SKM-1 (cell line): Measurements from ENCODE around the gene ZNF677.
A peak's percentile ranks its signal among the peaks of the same experiment; 100 is the strongest.
"Not testable (repeated sequence)": the region's sequence is repeated elsewhere in the genome, so short reads cannot be mapped to it uniquely, and the experiment has no call there.

Experiments
- DNase-seq: peaks from one replicate; lab custom pipeline; 2025; ENCODE audit not compliant: unreplicated experiment; lab: John Stamatoyannopoulos, UW

Gene ZNF677

DNA sequence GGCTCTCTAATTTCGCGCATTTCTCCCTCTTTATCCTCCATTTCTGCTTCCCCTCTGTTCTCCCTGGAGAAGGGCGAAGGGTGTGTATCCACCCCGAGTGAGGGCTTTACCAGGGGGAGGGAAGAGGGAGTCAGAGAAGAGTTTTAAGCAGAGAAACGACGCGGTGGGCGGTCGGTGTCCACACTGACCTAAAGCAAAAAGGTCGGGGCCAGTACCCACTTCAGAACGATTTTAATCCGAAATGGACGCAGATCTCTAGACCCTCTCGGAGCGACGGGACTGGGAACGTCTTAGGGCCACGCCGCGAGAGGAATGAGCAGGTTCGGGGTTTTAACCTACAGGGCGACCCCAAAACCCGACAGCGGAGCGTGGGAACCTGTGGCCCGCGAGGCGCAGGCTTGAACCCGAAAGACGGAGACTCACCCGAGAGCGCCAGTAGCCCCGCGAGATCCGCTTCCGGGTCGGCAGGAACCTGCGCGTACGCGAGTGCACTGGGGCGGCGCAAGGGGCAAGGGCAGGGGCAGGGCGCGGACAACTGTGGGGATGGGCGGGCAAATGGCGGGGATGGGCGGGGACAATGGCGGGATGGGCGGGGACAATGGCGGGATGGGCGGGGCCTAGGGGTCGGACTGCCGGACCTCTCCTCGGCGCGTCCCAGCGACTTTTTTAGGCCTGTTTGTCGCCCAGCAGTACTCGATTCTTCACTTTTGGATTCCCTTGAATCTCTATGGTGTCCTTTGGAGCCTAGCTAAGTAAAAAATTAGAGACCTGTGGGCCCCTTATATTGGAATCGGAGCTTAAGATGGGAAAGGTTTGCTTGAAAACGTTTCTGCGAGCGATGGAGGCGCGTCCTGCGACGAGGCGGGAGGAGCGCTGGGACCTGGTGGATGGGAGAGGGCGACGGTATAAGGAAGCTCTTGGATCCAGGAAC lies at the start of gene ZNF677:
ZNF677 (minus strand) TSS at position 463 of the 931 bp plus-strand sequence. CDS start 3,323 bp downstream, outside the sequence.
- DNase-seq: peak; percentile 0

DNA sequence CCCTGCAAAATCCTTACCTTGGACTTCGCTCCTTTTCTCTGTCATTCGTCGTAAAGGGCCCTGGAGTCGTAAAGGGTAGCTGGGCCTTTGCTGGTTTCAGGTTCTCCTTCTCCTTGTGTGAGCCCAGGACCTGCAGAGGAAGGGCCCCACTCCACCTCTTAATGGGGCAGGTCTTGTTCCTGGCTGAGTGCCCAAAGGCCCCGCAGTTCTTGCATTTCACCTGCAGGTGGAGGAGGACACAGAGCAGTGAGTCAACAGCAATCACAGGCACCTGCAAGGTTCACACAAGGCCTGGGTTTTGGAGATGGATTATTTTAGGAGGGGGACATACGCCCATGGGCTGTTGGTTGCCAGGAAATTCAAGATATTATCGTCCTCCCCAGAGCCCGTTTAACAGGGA lies 46.7 kb upstream of the ZNF677 start:
- DNase-seq: not testable (repeated sequence)

DNA sequence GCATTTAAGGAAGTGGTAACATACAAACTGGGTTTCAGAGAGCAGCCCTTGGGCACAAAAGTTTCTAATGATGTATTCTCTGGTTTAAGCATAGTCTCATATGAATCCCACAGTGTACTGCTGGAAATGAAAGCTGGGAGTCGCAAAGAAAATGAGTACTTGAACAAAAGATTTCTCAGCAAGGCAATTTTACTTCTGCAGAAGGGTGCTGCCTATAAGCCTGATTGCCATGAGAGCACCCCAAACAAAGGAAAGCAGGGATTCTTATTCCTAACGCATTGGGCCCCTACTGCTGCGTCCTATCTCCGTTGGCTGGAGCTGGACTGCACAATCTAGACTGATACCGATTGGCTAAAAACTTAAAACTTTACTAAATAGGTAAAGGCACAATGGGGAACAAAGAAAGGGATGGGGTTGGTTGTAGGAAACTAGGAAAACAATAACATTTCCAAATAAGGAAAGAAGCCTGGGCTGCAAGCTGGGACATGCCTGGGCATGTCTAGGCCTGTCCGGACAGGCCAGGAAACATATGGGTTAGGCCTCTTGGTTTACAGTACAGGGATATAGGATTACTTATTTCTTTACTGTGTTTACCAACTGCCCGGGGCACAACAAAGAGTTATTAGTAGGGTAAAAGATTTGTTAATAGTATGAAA lies 40.2 kb upstream of the ZNF677 start:
- DNase-seq: no peak

DNA sequence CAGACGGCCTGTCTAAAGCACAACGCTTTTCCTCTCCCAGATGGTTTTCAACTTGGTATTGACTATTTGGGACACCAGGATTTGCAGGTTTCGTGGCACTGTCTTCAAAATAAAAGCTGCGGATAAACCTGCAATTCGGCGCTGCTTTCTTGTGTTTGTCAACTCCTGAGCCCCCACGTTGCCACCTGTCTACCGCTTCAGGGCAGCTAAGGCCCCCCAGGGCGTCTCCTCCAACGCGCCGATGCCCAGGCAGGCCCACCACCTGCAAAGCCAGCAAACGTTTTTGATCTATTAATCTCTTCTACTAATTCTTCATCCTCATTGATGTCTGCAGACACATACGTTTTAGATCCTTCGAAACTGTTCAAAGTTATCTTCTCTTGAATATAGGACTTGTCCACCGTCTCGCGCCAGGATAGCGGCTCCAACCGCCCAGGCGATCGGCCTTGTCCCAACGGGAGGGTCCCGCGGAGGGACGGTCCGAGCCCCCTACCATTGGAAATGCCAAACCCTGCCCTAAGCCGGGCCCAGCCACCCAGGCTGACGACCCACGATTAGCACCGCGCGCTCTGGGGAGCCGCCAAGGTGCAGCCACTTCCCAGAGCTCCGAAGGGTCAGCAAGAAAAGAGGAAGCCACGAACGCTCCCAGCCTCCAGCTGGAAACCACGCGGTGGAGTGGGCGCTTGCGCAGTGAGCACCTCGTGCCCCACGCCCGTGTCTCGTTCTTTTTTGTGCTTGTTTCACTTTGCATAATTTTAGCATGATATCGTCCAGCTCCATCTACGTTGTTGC lies 36.3 kb upstream of the ZNF677 start:
- no peak for DNase-seq

DNA sequence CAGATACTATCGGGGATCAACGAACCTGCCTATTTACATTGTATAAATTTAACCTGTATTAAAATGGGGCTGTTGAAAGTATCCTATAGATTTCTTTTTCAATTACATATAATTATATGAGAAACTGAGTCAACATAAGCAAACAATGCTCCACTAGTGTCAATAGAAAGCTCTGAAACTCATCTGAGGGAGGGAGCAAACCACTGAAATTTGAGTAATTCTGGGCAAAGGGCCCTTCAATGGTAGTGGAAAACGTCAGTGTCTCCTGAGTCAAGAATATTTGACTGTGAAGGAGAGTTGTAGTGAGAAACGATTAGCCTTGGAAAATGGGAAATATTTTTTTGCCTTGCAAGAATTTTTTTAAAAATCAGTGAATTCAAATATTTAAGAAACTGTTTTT lies 30.4 kb upstream of the ZNF677 start:
- no peak for DNase-seq

DNA sequence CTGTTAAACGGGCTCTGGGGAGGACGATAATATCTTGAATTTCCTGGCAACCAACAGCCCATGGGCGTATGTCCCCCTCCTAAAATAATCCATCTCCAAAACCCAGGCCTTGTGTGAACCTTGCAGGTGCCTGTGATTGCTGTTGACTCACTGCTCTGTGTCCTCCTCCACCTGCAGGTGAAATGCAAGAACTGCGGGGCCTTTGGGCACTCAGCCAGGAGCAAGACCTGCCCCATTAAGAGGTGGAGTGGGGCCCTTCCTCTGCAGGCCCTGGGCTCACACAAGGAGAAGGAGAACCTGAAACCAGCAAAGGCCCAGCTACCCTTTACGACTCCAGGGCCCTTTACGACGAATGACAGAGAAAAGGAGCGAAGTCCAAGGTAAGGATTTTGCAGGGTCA lies 27.3 kb upstream of the ZNF677 start:
- DNase-seq: not testable (repeated sequence)

DNA sequence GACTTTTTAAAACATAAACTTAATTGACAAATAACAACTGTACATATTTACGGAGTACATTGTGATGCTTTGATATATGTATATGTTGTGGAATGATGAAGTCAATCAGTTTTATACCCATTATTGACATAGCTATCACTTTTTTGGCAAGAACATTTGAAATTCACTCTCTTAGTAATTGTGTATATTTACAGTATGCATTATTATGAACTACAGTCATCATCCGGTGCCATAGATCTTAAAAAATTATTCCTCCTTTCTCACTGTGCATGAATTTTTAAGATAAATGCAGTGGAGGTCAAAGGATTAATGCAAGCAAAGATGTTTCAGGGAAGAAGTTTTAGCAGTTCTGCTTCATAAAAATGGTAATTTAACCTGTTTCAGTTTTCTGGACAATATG lies 20.8 kb upstream of the ZNF677 start:
- no peak for DNase-seq

DNA sequence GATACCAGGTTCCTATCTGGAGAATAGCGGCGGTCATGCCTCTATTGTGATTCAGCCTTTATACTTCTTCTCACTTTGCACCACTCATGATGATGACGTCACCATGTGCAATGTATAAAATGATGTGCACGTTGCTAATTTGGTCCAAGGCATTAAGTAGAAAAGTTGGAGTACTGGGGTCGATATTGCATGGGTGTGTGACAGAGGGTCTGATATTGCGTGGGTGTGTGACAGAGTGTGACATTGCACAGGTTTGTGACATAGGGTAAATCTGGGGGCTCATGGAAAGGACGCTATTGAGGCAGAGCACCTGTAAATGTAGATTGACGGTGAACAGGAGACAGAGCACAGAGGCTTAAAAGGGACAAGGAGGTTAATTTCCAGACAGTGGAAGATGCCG lies 17.4 kb upstream of the ZNF677 start:
- DNase-seq: no peak

DNA sequence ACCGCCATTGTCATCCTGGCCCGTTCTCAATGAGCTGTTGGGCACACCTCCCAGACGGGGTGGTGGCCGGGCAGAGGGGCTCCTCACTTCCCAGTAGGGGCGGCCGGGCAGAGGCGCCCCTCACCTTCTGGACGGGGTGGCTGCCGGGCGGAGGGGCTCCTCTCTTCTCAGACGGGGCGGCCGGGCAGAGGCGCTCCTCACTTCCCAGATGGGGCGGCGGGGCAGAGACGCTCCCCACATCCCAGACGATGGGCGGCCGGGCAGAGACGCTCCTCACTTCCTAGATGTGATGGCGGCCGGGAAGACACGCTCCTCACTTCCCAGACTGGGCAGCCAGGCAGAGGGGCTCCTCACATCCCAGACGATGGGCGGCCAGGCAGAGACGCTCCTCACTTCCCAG lies 15.2 kb upstream of the ZNF677 start:
- not testable (repeated sequence) for DNase-seq

DNA sequence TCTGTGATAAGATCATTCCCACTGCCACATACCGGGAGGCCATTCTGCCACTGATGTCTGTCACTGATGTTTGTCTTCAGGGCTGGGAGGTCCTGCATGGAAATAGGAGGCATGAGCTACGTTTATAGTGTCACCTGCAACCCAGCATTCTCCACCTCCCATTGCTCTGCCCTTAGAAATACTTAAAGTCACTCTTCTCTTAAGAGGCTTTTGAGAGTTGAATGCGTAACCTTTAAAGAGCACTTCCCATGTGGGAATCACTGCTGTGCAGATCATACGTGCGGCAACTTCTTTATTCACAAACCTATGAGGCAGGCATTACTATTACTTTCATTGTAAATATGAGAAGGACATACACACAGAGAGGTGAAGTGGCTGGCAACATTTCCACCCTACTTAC lies 12.9 kb upstream of the ZNF677 start, which contains the start of gene VN1R4:
VN1R4 (minus strand) TSS at position 101 of the 400 bp plus-strand sequence; CDS start at position 43, 58 bp downstream.
- DNase-seq: not testable (repeated sequence)

DNA sequence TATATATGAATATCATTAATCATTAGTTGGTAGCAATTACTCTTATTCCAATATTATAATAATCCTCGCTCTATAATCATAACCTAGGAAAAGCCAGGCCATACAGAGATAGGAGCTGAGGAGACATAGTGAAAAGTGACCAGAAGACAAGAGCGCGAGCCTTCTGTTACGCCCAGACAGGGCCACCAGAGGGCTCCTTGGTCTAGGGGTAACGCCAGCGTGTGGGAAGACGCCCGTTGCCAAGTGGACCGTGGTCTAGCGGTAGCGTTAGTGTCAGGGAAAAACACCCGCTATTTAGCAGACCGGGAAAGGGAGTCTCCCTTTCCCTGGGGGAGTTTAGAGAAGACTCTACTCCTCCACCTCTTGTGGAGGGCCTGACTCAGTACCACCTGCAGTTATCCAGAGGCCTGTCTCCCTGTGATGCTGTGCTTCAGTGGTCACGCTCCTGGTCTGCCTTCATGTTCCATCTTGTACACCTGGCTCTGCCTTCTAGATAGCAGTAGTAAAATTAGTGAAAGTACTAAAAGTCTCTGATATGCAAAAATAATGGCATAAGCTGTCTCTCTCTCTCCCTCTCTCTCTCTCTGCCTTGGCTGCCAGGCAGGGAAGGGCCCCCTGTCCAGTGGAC lies 3.2 kb upstream of the ZNF677 start, which contains the start of gene VN1R2:
VN1R2 (plus strand) TSS at position 578 of the 628 bp plus-strand sequence. CDS start 84 bp downstream, outside the sequence.
- DNase-seq: not testable (repeated sequence)

DNA sequence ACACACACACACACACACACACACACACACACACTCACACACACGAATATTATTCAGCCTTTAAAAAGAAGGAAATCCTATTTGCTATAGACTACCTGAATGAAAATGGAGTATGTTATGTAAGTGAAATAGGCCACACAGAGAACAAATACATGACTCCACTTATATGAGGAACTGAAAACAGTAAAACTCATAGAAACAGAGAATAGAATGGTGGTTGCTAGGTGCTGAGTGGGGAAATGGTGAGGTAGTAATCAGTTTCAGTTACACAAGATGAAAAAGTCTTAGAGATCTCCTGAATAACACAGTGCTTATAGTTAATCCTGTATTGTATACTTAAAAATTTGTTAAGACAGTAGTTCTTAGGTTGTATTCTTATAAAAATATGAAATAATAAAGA lies 8.2 kb downstream of the ZNF677 start:
- DNase-seq: no peak

DNA sequence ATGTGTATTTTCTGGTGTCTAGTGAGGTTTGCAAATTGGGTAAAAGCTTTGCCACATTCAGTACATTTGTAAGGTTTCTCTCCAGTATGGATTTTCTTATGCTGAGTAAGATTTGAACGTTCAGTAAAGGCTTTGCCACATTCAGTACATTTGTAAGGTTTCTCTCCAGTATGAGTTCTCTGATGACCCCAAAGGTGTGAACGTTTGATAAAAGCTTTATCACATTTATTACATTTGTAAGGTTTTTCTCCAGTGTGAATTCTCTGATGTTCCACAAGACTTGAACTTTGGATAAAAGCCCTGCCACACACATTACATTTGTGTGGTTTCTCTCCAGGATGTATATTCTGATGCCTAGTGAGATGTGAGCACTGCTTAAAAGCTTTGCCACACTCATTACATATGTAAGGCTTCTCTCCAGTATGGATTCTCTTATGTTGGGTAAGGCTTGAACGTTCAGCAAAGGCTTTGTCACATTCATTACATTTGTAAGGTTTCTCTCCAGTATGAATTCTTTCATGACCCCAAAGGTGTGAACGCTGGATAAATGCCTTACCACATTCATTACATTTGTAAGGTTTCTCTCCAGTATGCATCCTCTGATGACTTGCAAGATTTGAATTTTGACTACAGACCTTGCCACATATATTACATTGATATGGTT lies 17.4 kb downstream of the ZNF677 start:
- no peak for DNase-seq

DNA sequence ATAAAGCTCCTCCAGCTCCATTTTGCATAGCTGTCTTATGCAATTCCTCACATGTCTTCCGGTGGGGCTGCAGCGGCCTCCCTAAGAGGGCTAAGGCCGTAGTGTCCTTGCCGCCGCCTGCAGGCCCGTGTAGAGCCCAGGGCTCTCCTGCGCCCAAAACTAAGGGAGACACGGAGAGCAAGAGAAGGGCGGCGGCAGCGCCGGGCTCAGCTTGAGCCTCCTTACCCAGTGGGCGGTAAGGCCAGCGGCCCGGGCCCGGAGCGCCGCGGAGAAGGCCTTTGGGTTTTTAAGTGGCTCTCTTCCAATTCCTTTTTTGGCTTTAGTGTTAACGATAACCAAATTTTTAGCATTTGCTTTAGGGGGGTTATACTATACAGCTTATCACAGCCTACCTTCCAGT lies 30.1 kb downstream of the ZNF677 start:
- no peak for DNase-seq

DNA sequence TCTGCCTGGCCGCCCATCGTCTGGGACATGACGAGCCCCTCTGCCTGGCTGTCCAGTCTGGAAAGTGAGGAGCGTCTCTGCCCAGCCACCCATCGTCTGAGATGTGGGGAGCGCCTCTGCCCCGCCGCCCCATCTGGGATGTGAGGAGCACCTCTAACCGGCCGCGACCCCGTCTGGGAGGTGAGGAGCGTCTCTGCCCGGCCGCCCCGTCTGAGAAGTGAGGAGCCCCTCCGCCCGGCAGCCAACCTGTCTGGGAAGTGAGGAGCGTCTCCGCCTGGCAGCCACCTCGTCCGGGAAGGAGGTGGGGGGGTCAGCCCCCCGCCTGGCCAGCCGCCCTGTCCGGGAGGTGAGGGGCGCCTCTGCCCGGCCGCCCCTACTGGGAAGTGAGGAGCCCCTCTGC lies 32.0 kb downstream of the ZNF677 start:
- not testable (repeated sequence) for DNase-seq

DNA sequence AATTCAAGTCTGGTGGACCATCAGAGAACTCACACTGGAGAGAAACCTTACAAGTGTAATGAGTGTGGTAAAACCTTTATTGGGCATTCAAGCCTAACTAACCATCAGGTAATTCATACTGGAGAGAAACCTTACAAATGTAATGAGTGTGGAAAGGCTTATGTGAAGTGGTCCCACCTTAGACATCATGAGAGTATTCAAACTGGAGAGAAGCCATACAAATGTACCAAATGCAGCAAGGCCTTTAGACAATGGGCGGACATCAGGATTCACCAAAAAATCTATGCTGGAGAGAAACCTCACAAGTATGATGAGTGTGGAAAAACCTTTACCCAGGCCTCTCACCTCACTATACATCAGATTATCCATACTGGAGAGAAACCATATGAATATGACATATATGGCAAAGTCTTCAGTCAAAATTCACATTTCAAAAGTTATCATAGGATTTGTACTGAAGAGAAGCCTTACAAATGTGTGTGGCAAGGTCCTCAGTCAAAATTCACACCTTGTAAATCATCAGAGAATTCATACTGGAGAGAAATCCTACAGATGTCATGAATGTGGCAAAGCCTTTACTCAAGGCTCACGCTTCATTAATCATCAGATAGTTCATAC lies 41.9 kb downstream of the ZNF677 start:
- no peak for DNase-seq

DNA sequence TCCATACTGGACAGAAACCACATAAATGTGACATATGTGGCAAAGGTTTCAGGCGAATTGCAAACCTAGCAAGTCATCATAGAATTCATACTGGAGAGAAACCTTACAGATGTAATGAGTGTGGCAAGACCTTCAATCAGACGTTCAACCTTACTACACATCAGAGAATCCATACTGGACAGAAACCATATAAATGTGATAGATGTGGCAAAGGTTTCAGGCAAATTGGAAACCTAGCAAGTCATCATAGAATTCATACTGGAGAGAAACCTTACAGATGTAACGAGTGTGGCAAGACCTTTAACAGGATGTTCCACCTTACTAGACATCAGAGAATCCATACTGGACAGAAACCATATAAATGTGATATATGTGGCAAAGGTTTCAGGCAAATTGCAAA lies 43.1 kb downstream of the ZNF677 start:
- not testable (repeated sequence) for DNase-seq

DNA sequence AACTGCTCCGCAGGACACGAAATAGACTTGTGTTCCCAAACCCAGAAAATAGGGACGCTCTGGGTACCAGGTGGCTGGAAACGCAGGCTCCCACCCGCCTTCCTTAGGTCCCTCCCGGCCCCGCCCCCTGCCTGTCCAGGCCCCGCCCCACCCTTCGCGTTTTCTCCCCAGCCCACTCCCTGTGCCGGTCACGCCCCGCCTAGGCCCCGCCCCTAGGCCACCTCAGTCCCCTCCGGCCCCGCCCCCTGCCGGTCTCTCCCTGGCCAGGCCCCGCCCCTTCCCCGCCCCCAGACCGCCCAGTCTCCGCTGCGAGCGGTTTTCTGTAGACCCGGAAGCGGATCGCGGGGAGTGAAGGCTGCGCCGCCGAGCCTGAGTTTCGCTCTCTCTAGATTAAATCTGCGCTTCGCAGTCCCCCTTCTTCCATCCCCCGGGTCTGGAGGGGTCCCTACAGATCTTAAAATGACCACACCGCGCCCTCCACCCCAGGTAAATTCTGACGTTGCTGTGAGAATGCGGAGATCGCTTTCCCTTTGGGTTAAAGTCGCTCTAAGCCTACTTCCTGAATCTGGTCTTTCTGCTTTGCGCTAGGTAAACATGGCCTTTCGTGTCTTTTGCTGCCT lies 57.8 kb downstream of the ZNF677 start:
- DNase-seq: peak; percentile 40

DNA sequence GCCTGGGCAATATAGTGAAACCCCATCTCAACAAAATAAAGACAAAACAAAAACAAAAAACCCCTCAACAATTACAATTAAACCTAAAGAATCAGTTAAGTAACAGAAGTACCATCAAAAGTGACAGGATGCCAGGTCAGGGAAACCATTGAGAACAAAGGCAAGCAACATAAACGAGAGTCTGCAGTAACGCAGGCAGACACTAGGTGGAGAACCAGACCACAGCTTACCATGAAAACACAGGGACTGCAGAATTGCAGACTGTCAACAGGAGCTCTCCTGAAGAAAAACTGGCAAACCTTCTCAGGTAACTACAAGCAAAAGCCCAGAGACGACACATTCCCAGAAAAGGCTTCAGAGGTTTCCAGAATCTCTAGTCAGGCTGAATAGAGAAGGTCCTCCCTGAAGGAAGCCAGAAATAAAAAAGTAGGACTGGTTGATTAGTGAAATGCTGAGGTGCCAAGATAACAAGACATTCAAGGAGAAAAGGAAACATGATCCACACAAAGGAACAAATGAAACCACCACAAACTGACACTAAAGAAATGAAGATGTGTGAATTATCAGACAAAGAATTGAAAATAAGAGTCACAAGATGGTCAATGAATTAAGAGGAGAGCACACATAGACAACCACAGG lies 59.3 kb downstream of the ZNF677 start:
- peak; percentile 20 for DNase-seq
